K562 (cell line): ENCODE data around the gene SAP30BP. TPM values are rescaled to one million over a fixed set of nuclear protein-coding genes. Genes with fewer than 3 reads are reported as not detected.

ENCODE experiments used
- ATAC-seq: fragments of 200-7000 bp; cut with Tn5 transposase; 3 replicates; pipeline ENCODE4 v1.9.1; 2020; ENCODE audit warnings: moderate library complexity
- BruUV-seq: library from RNA; stranded (reverse); fragments of 400-500 nt; replicated peaks from 2 replicates; lab custom pipeline; 2021; lab: Mats Ljungman, UMichigan
- CTCF ChIA-PET: fragments of 300-600 bp; formaldehyde crosslinking; extraction: SDS; loops from one replicate; lab custom pipeline; 2021; ENCODE audit warnings: low intra/inter-chr PET ratio; lab: Yijun Ruan, JAX
- POLR2A ChIA-PET: fragments of 300-600, 350-650 bp; sonication (Branson Sonifier 250); formaldehyde crosslinking; extraction: SDS; loops from one replicate; lab custom pipeline; 2021; ENCODE audit warnings: antibody characterized with exemption, inconsistent platforms; lab: Yijun Ruan, JAX
- DNase-seq, 4 experiments: peaks; one replicate each; pipeline versions ENCODE4 v3.0.0 to v3.0.0-alpha.2; 2011 to 2018; ENCODE audit warnings: low spot score in 3 of 4, mixed read lengths in 3 of 4; ENCODE audit errors: extremely low read depth in 1 of 4
- FAIRE-seq: peaks from 2 replicates; lab custom pipeline; 2011; peaks lifted over from hg19 to GRCh38; lab: Jason Lieb, UNC
- H2AFZ ChIP-seq: 2 replicates; pipeline ENCODE4 v1.6.0; 2011; ENCODE audit warnings: low read depth, low read length, control low read depth, inconsistent platforms
- H3K27ac ChIP-seq: fragments of 200-600 bp; 3 replicates; pipeline ENCODE4 v1.8.0; 2011; ENCODE audit warnings: low read depth, mild to moderate bottlenecking, control low read depth, inconsistent platforms, low read length, moderate library complexity, mixed read lengths; ENCODE audit errors: extremely low read depth
- H3K27me3 ChIP-seq, 2 experiments: fragments of 300-600 bp in 1 of 2; 2 replicates in 1 of 2; 3 replicates in 1 of 2; pipeline versions ENCODE4 v1.6.0 to v1.8.0; 2011; ENCODE audit warnings: inconsistent platforms in 2 of 2, low read length in 2 of 2, mild to moderate bottlenecking in 1 of 2, mixed read lengths in 1 of 2, moderate library complexity in 1 of 2; ENCODE audit not compliant: control insufficient read depth in 2 of 2, insufficient read depth in 2 of 2
- H3K36me3 ChIP-seq: fragments of 300-600 bp; 3 replicates; pipeline ENCODE4 v1.8.0; 2011; ENCODE audit warnings: mild to moderate bottlenecking, low read length, inconsistent platforms; ENCODE audit not compliant: control insufficient read depth, insufficient read depth
- H3K4me1 ChIP-seq, 2 experiments: fragments of 200-600 bp in 1 of 2; replicated peaks in 1 of 2; 2 replicates in 1 of 2; 3 replicates in 1 of 2; pipeline versions ENCODE4 v1.5.1 to v1.8.0; 2011; ENCODE audit warnings: inconsistent platforms in 2 of 2, low read length in 2 of 2, mild to moderate bottlenecking in 1 of 2, mixed read lengths in 1 of 2, moderate library complexity in 1 of 2; ENCODE audit not compliant: control insufficient read depth in 2 of 2, insufficient read depth in 2 of 2
- H3K4me2 ChIP-seq: 2 replicates; pipeline ENCODE4 v1.6.1; 2011; ENCODE audit warnings: low read length, control low read depth, inconsistent platforms, mixed read lengths; ENCODE audit not compliant: insufficient read depth
- H3K4me3 ChIP-seq: fragments of 200-600 bp; sonication (generic), shearing (Covaris generic); 2 replicates; pipeline ENCODE4 v1.5.1; 2016; ENCODE audit warnings: control low read depth, inconsistent platforms
- H3K79me2 ChIP-seq: fragments of 200-600 bp; 3 replicates; pipeline ENCODE4 v1.8.0; 2011; ENCODE audit warnings: low read length, inconsistent platforms; ENCODE audit not compliant: control insufficient read depth, insufficient read depth
- H3K9ac ChIP-seq, 2 experiments: 2 replicates each; pipeline versions ENCODE4 v1.6.0 to v1.6.1; 2011; ENCODE audit warnings: low read depth in 2 of 2, low read length in 2 of 2, control low read depth in 1 of 2, inconsistent platforms in 1 of 2, mild to moderate bottlenecking in 1 of 2, mixed read lengths in 1 of 2; ENCODE audit not compliant: insufficient read depth in 1 of 2
- H3K9me1 ChIP-seq: one replicate; pipeline ENCODE4 v1.6.0; 2011; ENCODE audit warnings: inconsistent platforms, mild to moderate bottlenecking, low read length, moderate library complexity; ENCODE audit not compliant: control insufficient read depth, insufficient read depth
- H3K9me3 ChIP-seq: replicated peaks from 2 replicates; pipeline ENCODE4 v1.5.1; 2011; ENCODE audit warnings: low read depth, low read length, inconsistent platforms; ENCODE audit not compliant: control insufficient read depth, insufficient read depth
- H4K20me1 ChIP-seq: replicated peaks from 2 replicates; pipeline ENCODE4 v1.6.1; 2011; ENCODE audit warnings: low read length, inconsistent platforms, mixed read lengths; ENCODE audit not compliant: control insufficient read depth, insufficient read depth
- ARID2 ChIP-seq: fragments of 450-650 bp; IDR thresholded peaks from 2 replicates; pipeline ENCODE4 v1.6.1; 2017; ENCODE audit warnings: antibody characterized with exemption, mild to moderate bottlenecking
- ATF7 ChIP-seq: fragments of 450-650 bp; IDR thresholded peaks from 2 replicates; pipeline ENCODE4 v1.7.1; 2014; ENCODE audit warnings: mild to moderate bottlenecking, moderate library complexity
- CHD1 ChIP-seq: fragments of 200-600 bp; sonication (generic); IDR thresholded peaks from one replicate; pipeline ENCODE4 v1.6.1; 2012; ENCODE audit warnings: mild to moderate bottlenecking, moderate library complexity, low read length, inconsistent platforms
- E4F1 ChIP-seq: fragments of 250-450 bp; sonication (Bioruptor Pico); IDR thresholded peaks from 2 replicates; pipeline ENCODE4 v1.5.0; 2021; ENCODE audit warnings: mild to moderate bottlenecking, borderline replicate concordance
- HDAC1 ChIP-seq, 2 experiments: fragments of 450-650 bp; IDR thresholded peaks; 2 replicates each; pipeline ENCODE4 v1.6.1; 2016 to 2017; ENCODE audit warnings: inconsistent platforms in 1 of 2, mild to moderate bottlenecking in 1 of 2, moderate library complexity in 1 of 2
- IRF2 ChIP-seq: sonication (generic); formaldehyde crosslinking; IDR thresholded peaks from 2 replicates; pipeline ENCODE4 v1.8.1; 2022; ENCODE audit warnings: mild to moderate bottlenecking, missing genetic modification reagents
- NFIC ChIP-seq: fragments of 450-650 bp; IDR thresholded peaks from 2 replicates; pipeline ENCODE4 v1.6.1; 2017; ENCODE audit warnings: mild to moderate bottlenecking, inconsistent platforms
- NR3C1 ChIP-seq: sonication (generic); formaldehyde crosslinking; IDR thresholded peaks from 2 replicates; pipeline ENCODE4 v1.8.1; 2022; ENCODE audit warnings: missing genetic modification reagents
- NRF1 ChIP-seq, 2 experiments: fragments of 450-650 bp; IDR thresholded peaks in 1 of 2; conservative IDR thresholded peaks in 1 of 2; 2 replicates each; pipeline ENCODE4 v1.6.1; 2014; ENCODE audit warnings: mild to moderate bottlenecking in 2 of 2
- POLR2A ChIP-seq: fragments of 450-650 bp; conservative IDR thresholded peaks from 2 replicates; pipeline ENCODE4 v1.6.1; 2016
- POLR2B ChIP-seq: fragments of 450-650 bp; IDR thresholded peaks from 2 replicates; pipeline ENCODE4 v1.6.1; 2018; ENCODE audit warnings: low read depth; ENCODE audit not compliant: partially characterized antibody
- RBM34 ChIP-seq: fragments of 200-400 bp; formaldehyde crosslinking; IDR thresholded peaks from 2 replicates; pipeline ENCODE4 v1.6.1; 2018; ENCODE audit warnings: low read length, borderline replicate concordance; ENCODE audit not compliant: insufficient read depth
- SLC30A9 ChIP-seq: fragments of 250-450 bp; sonication (Bioruptor Pico); IDR thresholded peaks from 2 replicates; pipeline ENCODE4 v1.8.0; 2022; ENCODE audit warnings: mild to moderate bottlenecking, moderate library complexity
- SREBF2 ChIP-seq: sonication (generic); formaldehyde crosslinking; IDR thresholded peaks from 2 replicates; pipeline ENCODE4 v1.4.0; 2020; ENCODE audit warnings: mild to moderate bottlenecking, missing genetic modification reagents
- XRCC3 ChIP-seq: fragments of 450-650 bp; IDR thresholded peaks from 2 replicates; pipeline ENCODE4 v1.6.1; 2017; ENCODE audit warnings: mild to moderate bottlenecking, moderate library complexity
- ZBTB12 ChIP-seq: fragments of 250-450 bp; sonication (Bioruptor Pico); IDR thresholded peaks from 2 replicates; pipeline ENCODE4 v1.4.0; 2020
- ZNF146 ChIP-seq: IDR thresholded peaks from one replicate; pipeline ENCODE4 v1.6.1; 2018; ENCODE audit warnings: missing compliant biosample characterization; ENCODE audit not compliant: unreplicated experiment
- WGBS: fragments of 100-300 bp; shearing (Covaris generic); methylation state at CpG from one replicate; pipeline ENCODE4 v1.1.6; 2016; ENCODE audit warnings: low coverage, mixed read lengths; ENCODE audit not compliant: insufficient coverage; ENCODE audit errors: missing lambda C conversion rate; 5-methylcytosine and 5-hydroxymethylcytosine counted together
- in situ Hi-C: fragments of 300-500 bp; cut with MboI; formaldehyde crosslinking; loops from 4 replicates; pipeline ENCODE4 v1.15.0; 2018; ENCODE audit warnings: inconsistent platforms, mixed read lengths
- intact Hi-C: fragments of 100-400 bp; cut with micrococcal nuclease; formaldehyde crosslinking; loops from 2 replicates; pipeline ENCODE4 v1.14.2; 2022
- polyA plus RNA-seq, 8 experiments: library from polyadenylated mRNA; depleted of rRNA in 4 of 8; stranded (reverse) in 5 of 8; unstranded in 3 of 8; fragments of >200 nt; fragmentation: Nextera tagmentation in 2 of 8; fragmentation: Illumina TruSeq in 1 of 8; extraction: Ambion mirVana in 2 of 8; extraction: Trizol in 1 of 8; gene quantifications; 2 replicates each; pipeline versions ENCODE4 v1.2.1 to v1.2.3, GENCODE V29; 2011 to 2014; ENCODE audit warnings: inconsistent platforms in 1 of 8, missing spikeins in 1 of 8
- total RNA-seq, 7 experiments: library from RNA; depleted of rRNA in 6 of 7; stranded (reverse); fragments of >200 nt in 6 of 7; fragmentation: Illumina TruSeq in 2 of 7; extraction: Trizol in 2 of 7; gene quantifications; 2 replicates each; pipeline versions ENCODE4 v1.2.1 to v1.2.3, GENCODE V29; 2011 to 2021; ENCODE audit warnings: low replicate concordance in 1 of 7
- TF ChIP-seq, protein P1 (sequence below), 2 experiments: fragments of 450-650 bp in 1 of 2; IDR thresholded peaks; 2 replicates each; pipeline ENCODE4 v1.6.1; 2011 to 2017; ENCODE audit warnings: low read depth in 2 of 2, antibody characterized with exemption in 1 of 2, borderline replicate concordance in 1 of 2, low read length in 1 of 2, mild to moderate bottlenecking in 1 of 2, mixed read lengths in 1 of 2; ENCODE audit not compliant: control insufficient read depth in 1 of 2

Gene SAP30BP
- total and polyA plus RNA-seq, 9 of the 15 experiments (the other 6 are each of a cell fraction or from before 2014, with no cell fraction given): 45.3 to 154 (median 71.7) TPM

- H3K4me2 ChIP-seq: no peak overlapping the region
- no peaks in the 10 kb centered on the region for H3K79me2 ChIP-seq
- DNase-seq: no peak
- H3K27me3 ChIP-seq: no peaks in the 10 kb centered on the region
- ATAC-seq: no peak
- no peaks in the 10 kb centered on the region for H3K9me1 ChIP-seq
- H4K20me1 ChIP-seq: 0 out of 2 replicates have a peak, but pooled peaks cover 13% of the 10 kb centered on the region
- WGBS: 63% methylated on average over 14 of the region's 16 CpGs
- no peak overlapping the region for H3K4me3 ChIP-seq
- intact Hi-C loops: no loop called here
- peaks cover 13 to 55% of the 10 kb centered on the region in 2 experiments for H3K4me1 ChIP-seq
- H2AFZ ChIP-seq: no peak overlapping the region
- in situ Hi-C loops: no loop called here
- FAIRE-seq: no peak
- H3K36me3 ChIP-seq: no peaks in the 10 kb centered on the region; the same call in 1 of the 3 replicates
- no peak overlapping the region for H3K27ac ChIP-seq
- no TSS peak for BruUV-seq
- ChIA-PET POLR2A (interaction anchor here (1.4 kb wide), 1 partner anchor 9 kb away, joined by 3 read pairs; no protein-coding TSS in a partner anchor), CTCF (no interaction called here)
- H3K9ac ChIP-seq: peak overlapping the region in 1 of 2 experiments; percentile 38; a peak in 1 of 4 replicates
- no peaks in the 10 kb centered on the region for H3K9me3 ChIP-seq
- TF ChIP-seq RBM34 (no peak), ARID2 (no peak), E4F1 (CRISPR knock-in tag) (no peak), SREBF2 (no peak), IRF2 (CRISPR knock-in tag) (no peak), ZNF146 (CRISPR knock-in tag) (no peak), POLR2B (no peak), NRF1 (conservative IDR thresholded peaks at IDR 0.05 in 1 of 2, IDR thresholded peaks at IDR 0.05 in 1 of 2) (no peak), CHD1 (no peak), SLC30A9 (CRISPR knock-in tag) (no peak), POLR2A (no peak), HDAC1 (IDR thresholded peaks at IDR 0.05) (no peak), NR3C1 (no peak), NFIC (no peak), XRCC3 (no peak), ATF7 (no peak), ZBTB12 (CRISPR knock-in tag) (no peak)
- TF ChIP-seq, protein P1, sequence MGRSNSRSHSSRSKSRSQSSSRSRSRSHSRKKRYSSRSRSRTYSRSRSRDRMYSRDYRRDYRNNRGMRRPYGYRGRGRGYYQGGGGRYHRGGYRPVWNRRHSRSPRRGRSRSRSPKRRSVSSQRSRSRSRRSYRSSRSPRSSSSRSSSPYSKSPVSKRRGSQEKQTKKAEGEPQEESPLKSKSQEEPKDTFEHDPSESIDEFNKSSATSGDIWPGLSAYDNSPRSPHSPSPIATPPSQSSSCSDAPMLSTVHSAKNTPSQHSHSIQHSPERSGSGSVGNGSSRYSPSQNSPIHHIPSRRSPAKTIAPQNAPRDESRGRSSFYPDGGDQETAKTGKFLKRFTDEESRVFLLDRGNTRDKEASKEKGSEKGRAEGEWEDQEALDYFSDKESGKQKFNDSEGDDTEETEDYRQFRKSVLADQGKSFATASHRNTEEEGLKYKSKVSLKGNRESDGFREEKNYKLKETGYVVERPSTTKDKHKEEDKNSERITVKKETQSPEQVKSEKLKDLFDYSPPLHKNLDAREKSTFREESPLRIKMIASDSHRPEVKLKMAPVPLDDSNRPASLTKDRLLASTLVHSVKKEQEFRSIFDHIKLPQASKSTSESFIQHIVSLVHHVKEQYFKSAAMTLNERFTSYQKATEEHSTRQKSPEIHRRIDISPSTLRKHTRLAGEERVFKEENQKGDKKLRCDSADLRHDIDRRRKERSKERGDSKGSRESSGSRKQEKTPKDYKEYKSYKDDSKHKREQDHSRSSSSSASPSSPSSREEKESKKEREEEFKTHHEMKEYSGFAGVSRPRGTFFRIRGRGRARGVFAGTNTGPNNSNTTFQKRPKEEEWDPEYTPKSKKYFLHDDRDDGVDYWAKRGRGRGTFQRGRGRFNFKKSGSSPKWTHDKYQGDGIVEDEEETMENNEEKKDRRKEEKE (IDR thresholded peaks at IDR 0.05; ENCODE audit: borderline replicate concordance in 1 of 2, control insufficient read depth in 1 of 2, low read depth in 2 of 2, low read length in 1 of 2): no peak
Observed at GRCh38 chr17:75635610-75636202, 31.4 kb upstream of the SAP30BP start.
